Common myeloid progenitor, CD34-positive (primary cell): Measurements from ENCODE around the gene RPL18.

Source experiments
- CTCF ChIA-PET: fragments of 350-600 bp; sonication (Branson Sonifier 250); formaldehyde crosslinking; loops from one replicate; lab custom pipeline; 2021; ENCODE audit warnings: antibody characterized with exemption; lab: Charles Lee
- POLR2A ChIA-PET: fragments of 350-600 bp; sonication (Branson Sonifier 250); formaldehyde crosslinking; loops from one replicate; lab custom pipeline; 2021; ENCODE audit warnings: antibody characterized with exemption; lab: Charles Lee
- DNase-seq, 3 donors: peaks; one replicate each; pipeline versions ENCODE4 v3.0.0 to v3.0.0-alpha.2; 2013
- H3K27ac ChIP-seq, 2 experiments: 1 replicate in 1 of 2; 2 replicates in 1 of 2; pipeline ENCODE4 v1.7.0; 2013; ENCODE audit warnings: inconsistent platforms in 2 of 2, low read length in 2 of 2, mild to moderate bottlenecking in 2 of 2, low read depth in 1 of 2, moderate library complexity in 1 of 2; ENCODE audit not compliant: severe bottlenecking in 2 of 2, insufficient read depth in 1 of 2, poor library complexity in 1 of 2
- H3K27me3 ChIP-seq, 5 experiments: replicated peaks in 2 of 5; 1 replicate in 3 of 5; 2 replicates in 2 of 5; pipeline versions ENCODE4 v1.6.1 to v1.7.0; 2013; ENCODE audit warnings: low read length in 4 of 5, mild to moderate bottlenecking in 2 of 5, moderate library complexity in 2 of 5, inconsistent platforms in 1 of 5; ENCODE audit not compliant: insufficient read depth in 5 of 5, control insufficient read depth in 4 of 5
- H3K36me3 ChIP-seq, 4 experiments: 1 replicate in 2 of 4; 2 replicates in 2 of 4; pipeline versions ENCODE4 v1.6.1 to v1.7.0; 2013; ENCODE audit warnings: low read length in 3 of 4, control low read depth in 1 of 4, mild to moderate bottlenecking in 1 of 4; ENCODE audit not compliant: control insufficient read depth in 4 of 4, insufficient read depth in 4 of 4
- H3K4me1 ChIP-seq, 4 experiments: 1 replicate in 3 of 4; 2 replicates in 1 of 4; pipeline versions ENCODE4 v1.6.1 to v1.7.1; 2013; ENCODE audit warnings: low read length in 3 of 4, mild to moderate bottlenecking in 3 of 4, control low read depth in 1 of 4, inconsistent platforms in 1 of 4, moderate library complexity in 1 of 4; ENCODE audit not compliant: control insufficient read depth in 4 of 4, insufficient read depth in 4 of 4; ENCODE audit errors: control extremely low read depth in 1 of 4
- H3K4me3 ChIP-seq, 7 experiments: 1 replicate in 4 of 7; 2 replicates in 3 of 7; pipeline versions ENCODE4 v1.5.1 to v1.7.0; 2013; ENCODE audit warnings: mild to moderate bottlenecking in 7 of 7, low read length in 6 of 7, moderate library complexity in 6 of 7, inconsistent platforms in 2 of 7, low read depth in 2 of 7, control low read depth in 1 of 7; ENCODE audit not compliant: insufficient read depth in 4 of 7, control insufficient read depth in 1 of 7; ENCODE audit errors: extremely low read depth in 1 of 7
- H3K9me3 ChIP-seq, 5 experiments: 1 replicate in 4 of 5; 2 replicates in 1 of 5; pipeline versions ENCODE4 v1.6.1 to v1.7.1; 2013; ENCODE audit warnings: low read length in 4 of 5, mild to moderate bottlenecking in 2 of 5, inconsistent platforms in 1 of 5, low read depth in 1 of 5, moderate library complexity in 1 of 5; ENCODE audit not compliant: control insufficient read depth in 4 of 5, insufficient read depth in 2 of 5; ENCODE audit errors: control extremely low read depth in 1 of 5
- WGBS: methylation state at CpG from one replicate; pipeline ENCODE4 v1.1.5; 2013; ENCODE audit not compliant: insufficient coverage; 5-methylcytosine and 5-hydroxymethylcytosine counted together

The RPL18 gene

GRCh38 chr19:48603001-48603400 is 16.0 kb downstream of the RPL18 start:
- Histone ChIP-seq H3K27ac (no peak overlapping the region), H3K4me3 (no peak overlapping the region), H3K4me1 (peaks cover 0 to 3% (median 0%) of the 10 kb centered on the region in 4 experiments), H3K27me3 (no peaks in the 10 kb centered on the region), H3K9me3 (no peaks in the 10 kb centered on the region), H3K36me3 (no peaks in the 10 kb centered on the region)
- ChIA-PET POLR2A (no interaction called here), CTCF (no interaction called here)
- no peak for DNase-seq
- 95% methylated on average over 6 of the region's 9 CpGs for WGBS

DNA sequence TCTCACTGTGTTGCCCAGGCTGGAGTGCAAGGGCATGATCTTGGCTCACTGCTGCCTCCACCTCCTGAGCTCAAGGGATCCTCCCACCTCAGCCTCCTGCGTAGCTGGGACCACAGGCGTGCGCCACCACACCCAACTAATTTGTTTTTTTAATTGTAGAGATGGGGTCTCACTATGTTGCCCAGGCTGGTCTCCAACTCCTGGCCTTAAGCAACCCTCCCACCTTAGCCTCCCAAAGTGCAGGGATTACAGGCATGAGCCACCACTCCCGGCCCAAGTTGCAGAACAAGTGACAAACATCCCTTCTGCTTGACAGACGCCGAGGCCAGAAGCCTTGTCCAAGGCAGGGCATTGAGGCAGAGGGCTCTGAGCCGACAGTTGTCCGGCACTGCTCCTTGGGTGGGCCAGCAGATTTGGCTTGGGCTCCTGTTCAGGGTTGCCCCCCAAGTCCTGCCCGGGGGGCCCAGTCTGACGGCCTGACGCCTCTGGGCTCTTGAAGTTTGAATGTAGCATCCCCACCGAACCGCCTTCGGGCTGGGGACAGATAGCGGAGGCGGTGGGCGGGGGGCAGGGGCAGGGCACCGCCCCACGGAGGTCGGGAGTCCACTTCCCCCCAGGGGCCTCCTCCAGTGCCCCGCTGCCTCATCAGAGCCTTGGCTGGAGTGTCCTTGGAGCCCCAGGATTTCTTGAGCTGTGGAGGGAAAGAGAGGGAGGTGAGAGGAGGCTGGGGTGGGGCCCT is 18.1 kb downstream of the RPL18 start:
- no peak for DNase-seq
- ChIA-PET CTCF (interaction anchor here (0.6 to 1.3 kb wide), 2 partner anchors 11 to 91 kb away, joined by 3 to 4 read pairs; no protein-coding TSS in a partner anchor), POLR2A (interaction anchor here (0.8 kb wide), 1 partner anchor 13 kb away, joined by 4 read pairs; no protein-coding TSS in a partner anchor)
- no peaks in the 10 kb centered on the region for H3K27me3 ChIP-seq
- H3K9me3 ChIP-seq: no peaks in the 10 kb centered on the region
- no peak overlapping the region for H3K4me3 ChIP-seq
- peaks cover 0 to 3% (median under 1%) of the 10 kb centered on the region in 4 experiments for H3K4me1 ChIP-seq
- no peak overlapping the region for H3K27ac ChIP-seq
- WGBS: 90% methylated on average over 17 of the region's 21 CpGs
- no peaks in the 10 kb centered on the region for H3K36me3 ChIP-seq

GRCh38 chr19:48598996-48599700 is 19.8 kb downstream of the RPL18 start:
- H3K9me3 ChIP-seq: no peaks in the 10 kb centered on the region
- ChIA-PET CTCF (no interaction called here), POLR2A (no interaction called here)
- H3K4me1 ChIP-seq: peaks cover 0 to 3% (median under 1%) of the 10 kb centered on the region in 4 experiments
- no peaks in the 10 kb centered on the region for H3K36me3 ChIP-seq
- H3K4me3 ChIP-seq: no peak overlapping the region
- 89% methylated on average over 18 of the region's 30 CpGs for WGBS
- no peak overlapping the region for H3K27ac ChIP-seq
- no peak for DNase-seq
- no peaks in the 10 kb centered on the region for H3K27me3 ChIP-seq

DNA sequence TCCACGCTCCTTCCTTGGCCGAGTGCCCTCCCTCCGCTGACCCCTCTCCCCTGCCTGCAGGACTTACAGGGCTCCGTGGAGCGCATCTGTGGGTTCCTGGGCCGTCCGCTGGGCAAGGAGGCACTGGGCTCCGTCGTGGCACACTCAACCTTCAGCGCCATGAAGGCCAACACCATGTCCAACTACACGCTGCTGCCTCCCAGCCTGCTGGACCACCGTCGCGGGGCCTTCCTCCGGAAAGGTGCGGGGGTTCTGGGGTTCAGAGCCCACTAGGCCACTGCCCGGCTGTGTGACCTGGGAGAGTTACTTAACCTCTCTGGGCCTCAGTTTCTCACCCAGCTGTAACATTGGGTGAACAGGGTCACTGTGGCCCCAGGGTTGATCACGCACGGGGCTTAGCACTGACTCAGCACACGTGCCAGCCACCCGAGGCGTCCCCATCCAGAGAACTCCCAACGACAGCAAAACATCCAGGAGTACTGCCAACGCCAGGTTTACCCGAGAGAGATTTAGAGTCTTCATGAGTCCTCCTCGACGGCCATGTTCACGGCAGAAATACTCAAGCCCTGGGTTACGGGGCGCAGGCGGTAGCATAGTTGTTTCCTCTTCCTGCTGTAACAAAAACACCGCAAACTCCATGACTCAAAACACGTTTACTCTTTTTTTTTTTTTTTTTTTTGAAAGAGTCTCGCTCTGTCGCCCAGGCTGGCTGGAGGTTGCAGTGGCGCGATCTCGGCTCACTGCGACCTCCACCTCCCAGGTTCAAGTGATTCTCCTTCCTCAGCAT is 22.1 kb downstream of the RPL18 start:
- Histone ChIP-seq H3K4me1 (peaks cover 0 to 2% (median 0%) of the 10 kb centered on the region in 4 experiments), H3K27me3 (no peaks in the 10 kb centered on the region), H3K9me3 (no peaks in the 10 kb centered on the region), H3K4me3 (no peak overlapping the region), H3K27ac (no peak overlapping the region), H3K36me3 (no peaks in the 10 kb centered on the region)
- POLR2A ChIA-PET: no interaction called here
- CTCF ChIA-PET: interaction anchor here (5.9 kb wide), 1 partner anchor 11 kb away, joined by 25 read pairs; no protein-coding TSS in a partner anchor
- peak in 2 of 3 donors; percentile 73 to 76 for DNase-seq
- 82% methylated on average over 33 of the region's 39 CpGs for WGBS

- 100% methylated on average over 2 of the region's 4 CpGs for WGBS
- DNase-seq: no peak
- Histone ChIP-seq H3K27ac (no peak overlapping the region), H3K9me3 (no peaks in the 10 kb centered on the region), H3K4me1 (peaks cover 0 to 2% (median 0%) of the 10 kb centered on the region in 4 experiments), H3K4me3 (no peak overlapping the region), H3K36me3 (no peaks in the 10 kb centered on the region), H3K27me3 (no peaks in the 10 kb centered on the region)
- POLR2A ChIA-PET: no interaction called here
- CTCF ChIA-PET: interaction anchor here (1.1 to 5.9 kb wide), 3 partner anchors 12 to 106 kb away, joined by 3 to 25 read pairs (median 5); no protein-coding TSS in a partner anchor
Measured at GRCh38 chr19:48596237-48596636, 22.7 kb downstream of the RPL18 start.

DNA sequence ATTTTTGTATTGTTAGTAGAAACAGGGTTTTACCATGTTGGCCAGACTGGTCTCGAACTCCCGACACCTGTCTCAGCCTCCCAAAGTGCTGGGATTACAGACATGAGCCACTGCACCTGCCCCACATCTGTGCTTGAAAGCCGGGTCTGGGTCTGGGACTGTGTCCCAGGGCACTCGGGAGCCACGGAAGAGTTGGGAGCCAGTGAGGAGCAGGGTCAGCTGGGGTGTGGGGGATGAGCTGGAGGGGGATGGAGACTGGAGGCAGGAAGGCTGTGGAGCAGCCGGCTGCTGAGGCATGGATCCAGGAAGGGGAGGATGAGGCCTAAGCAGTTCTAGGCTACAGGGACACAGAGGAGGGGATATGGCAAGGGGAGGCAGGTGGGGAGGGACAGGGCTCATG is 23.1 kb downstream of the RPL18 start:
- Histone ChIP-seq H3K27ac (no peak overlapping the region), H3K4me3 (no peak overlapping the region), H3K9me3 (no peaks in the 10 kb centered on the region), H3K27me3 (no peaks in the 10 kb centered on the region), H3K4me1 (peaks cover 0 to 2% (median 0%) of the 10 kb centered on the region in 4 experiments), H3K36me3 (no peaks in the 10 kb centered on the region)
- 93% methylated on average over 5 of the region's 6 CpGs for WGBS
- ChIA-PET POLR2A (no interaction called here), CTCF (interaction anchor here (0.6 to 5.9 kb wide), 5 partner anchors 11 to 324 kb away, joined by 3 to 25 read pairs (median 4); no protein-coding TSS in a partner anchor)
- no peak for DNase-seq
